ENCODE measurements around the gene CNOT2. TPM values are rescaled to one million over a fixed set of nuclear protein-coding genes. Genes with fewer than 3 reads are reported as not detected.
A peak's percentile ranks its signal among the peaks of the same experiment; 100 is the strongest.

CNOT2 gene, protein sequence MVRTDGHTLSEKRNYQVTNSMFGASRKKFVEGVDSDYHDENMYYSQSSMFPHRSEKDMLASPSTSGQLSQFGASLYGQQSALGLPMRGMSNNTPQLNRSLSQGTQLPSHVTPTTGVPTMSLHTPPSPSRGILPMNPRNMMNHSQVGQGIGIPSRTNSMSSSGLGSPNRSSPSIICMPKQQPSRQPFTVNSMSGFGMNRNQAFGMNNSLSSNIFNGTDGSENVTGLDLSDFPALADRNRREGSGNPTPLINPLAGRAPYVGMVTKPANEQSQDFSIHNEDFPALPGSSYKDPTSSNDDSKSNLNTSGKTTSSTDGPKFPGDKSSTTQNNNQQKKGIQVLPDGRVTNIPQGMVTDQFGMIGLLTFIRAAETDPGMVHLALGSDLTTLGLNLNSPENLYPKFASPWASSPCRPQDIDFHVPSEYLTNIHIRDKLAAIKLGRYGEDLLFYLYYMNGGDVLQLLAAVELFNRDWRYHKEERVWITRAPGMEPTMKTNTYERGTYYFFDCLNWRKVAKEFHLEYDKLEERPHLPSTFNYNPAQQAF
- polyA plus RNA-seq (ENCODE audit: insufficient read depth in 1 of 5, insufficient read length in 5 of 5, low replicate concordance in 1 of 5) = 100 to 1,000 TPM; 107 to 161 (median 153) TPM
- long read RNA-seq, donor 1, full-length matches to known transcripts = 35 of 73 reads
- long read RNA-seq, donor 1, partial matches to known transcripts = 38 of 73 reads
- long read RNA-seq, donor 1, other reads (novel, unspliced or antisense) = 0 of 73 reads
- long read RNA-seq, donor 2, full-length matches to known transcripts = 17 of 17 reads
- long read RNA-seq, donor 2, partial matches to known transcripts = 0 of 17 reads
- long read RNA-seq, donor 2, other reads (novel, unspliced or antisense) = 0 of 17 reads
- long read RNA-seq, donor 3, full-length matches to known transcripts = 22 of 35 reads
- long read RNA-seq, donor 3, partial matches to known transcripts = 13 of 35 reads
- long read RNA-seq, donor 3, other reads (novel, unspliced or antisense) = 0 of 35 reads
- long read RNA-seq, donor 4, full-length matches to known transcripts = 20 of 20 reads
- long read RNA-seq, donor 4, partial matches to known transcripts = 0 of 20 reads
- long read RNA-seq, donor 4, other reads (novel, unspliced or antisense) = 0 of 20 reads
- long read RNA-seq, donor 5, full-length matches to known transcripts = 29 of 61 reads
- long read RNA-seq, donor 5, partial matches to known transcripts = 26 of 61 reads
- long read RNA-seq, donor 5, other reads (novel, unspliced or antisense) = 6 of 61 reads
- long read RNA-seq, donor 6, full-length matches to known transcripts = 24 of 41 reads
- long read RNA-seq, donor 6, partial matches to known transcripts = 17 of 41 reads
- long read RNA-seq, donor 6, other reads (novel, unspliced or antisense) = 0 of 41 reads
- long read RNA-seq, donor 7, transcript CNOT2-201 (16 exons, 3,282 nt) = major isoform, 24 of 34 reads
- long read RNA-seq, donor 7, partial matches to known transcripts = 0 of 34 reads
- long read RNA-seq, donor 7, other reads (novel, unspliced or antisense) = 7 of 34 reads
- long read RNA-seq, donor 8, full-length matches to known transcripts = 17 of 17 reads
- long read RNA-seq, donor 8, partial matches to known transcripts = 0 of 17 reads
- long read RNA-seq, donor 8, other reads (novel, unspliced or antisense) = 0 of 17 reads

DNA sequence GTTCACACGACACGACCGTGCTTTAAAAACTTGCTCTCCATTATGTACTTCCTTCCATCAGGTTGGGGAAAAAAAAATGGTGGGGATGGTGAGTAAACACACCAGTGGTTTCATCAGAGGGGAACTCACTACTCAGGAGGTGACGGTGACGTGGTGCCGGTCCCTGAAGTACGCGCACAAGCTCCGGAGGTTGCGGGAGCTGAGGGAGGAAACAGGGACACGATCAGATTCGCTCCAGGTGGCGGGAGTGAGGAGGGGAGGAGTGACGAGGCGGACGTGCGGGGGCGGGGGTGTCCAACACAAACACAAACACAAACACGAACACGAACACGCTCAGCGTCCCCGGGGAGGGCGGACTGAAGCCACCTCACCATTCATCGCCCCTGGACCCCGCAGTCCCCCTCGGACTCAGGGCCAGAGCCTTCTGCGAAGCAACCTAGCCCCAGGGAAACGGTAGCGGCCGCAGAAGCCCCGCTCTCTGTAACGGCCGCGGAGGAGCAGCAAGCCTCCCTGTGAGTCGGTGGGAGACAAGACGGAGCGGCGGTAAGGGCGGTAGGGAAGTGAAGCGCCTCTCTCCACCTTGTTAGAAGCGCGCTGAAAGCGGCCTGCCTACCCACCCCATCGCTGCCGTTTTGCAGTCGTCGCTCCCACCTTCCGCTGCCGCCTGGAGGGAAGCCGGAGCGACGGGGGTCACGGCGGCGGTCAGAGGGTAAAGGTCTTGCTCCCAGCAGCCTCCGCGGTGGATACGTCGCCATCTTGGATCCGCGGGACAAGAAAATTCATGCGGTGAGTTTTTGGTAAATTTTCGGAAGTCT, at the start of gene CNOT2:
Gene CNOT2, plus strand, starts transcription at position 739 of the 815 bp plus-strand sequence. CDS start 34,794 bp downstream, outside the sequence.
- DNase-seq = peak; percentile 91 to 94

DNA sequence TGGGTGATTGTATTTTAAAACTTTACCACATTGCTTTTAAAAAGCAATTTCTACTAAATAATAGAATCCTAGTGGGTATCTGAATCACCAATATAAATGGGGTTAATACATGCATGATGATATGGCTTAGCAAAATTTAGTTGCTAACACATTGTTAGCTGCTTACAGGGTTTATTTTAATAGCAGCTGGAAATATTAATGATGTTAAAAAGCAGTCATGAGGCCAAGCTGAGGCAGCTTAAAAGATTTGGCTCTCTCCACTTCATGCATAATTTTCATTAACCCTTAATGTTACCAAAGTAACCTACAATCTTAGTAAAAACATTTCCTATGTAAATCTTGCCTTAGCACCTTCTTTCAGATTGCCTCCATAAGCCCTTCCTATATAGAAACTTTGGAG, 49.2 kb upstream of the CNOT2 start:
- peak; percentile 11 to 23 for DNase-seq

DNA sequence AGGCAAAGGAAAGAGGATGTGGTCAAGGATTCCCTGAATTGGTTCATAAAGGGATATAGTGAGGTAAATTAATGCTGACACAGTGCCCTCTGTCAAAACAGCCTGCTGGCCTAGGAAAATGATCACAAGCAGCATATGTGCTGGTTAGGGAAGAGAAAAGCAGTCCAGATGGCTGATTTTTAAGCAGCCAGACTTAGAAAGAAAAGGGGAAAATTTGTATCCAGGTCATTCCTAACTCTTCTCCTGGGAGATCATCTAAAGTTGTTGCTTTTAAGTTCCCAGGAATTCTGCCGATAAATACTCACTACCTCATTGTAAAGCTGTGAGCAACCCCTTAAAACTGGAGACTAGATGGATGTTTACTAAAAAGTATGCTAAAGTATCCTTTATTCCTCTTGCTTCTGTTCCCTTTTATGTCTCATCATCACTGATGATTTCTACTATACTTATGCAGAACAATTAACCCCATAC, 46.4 kb upstream of the CNOT2 start:
- peak; percentile 5 to 10 for DNase-seq

DNA sequence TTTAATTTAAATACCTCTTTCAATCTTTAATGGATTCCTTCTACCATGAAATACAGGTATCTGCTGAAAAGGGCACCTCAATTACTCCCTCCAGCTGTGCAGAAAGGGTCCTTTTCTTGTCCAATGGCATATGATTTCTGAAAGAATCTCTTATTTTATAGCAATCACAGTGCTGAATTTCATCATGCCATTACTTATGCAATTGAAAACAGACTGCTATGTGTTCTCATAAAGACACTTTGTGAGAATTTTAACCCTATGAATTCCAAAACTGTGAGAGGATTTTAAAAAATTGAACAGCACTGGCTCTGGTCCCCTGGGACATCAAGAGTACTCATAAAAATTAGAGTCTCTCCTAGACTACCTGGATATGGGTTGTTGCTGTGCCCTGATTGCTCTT, 45.9 kb upstream of the CNOT2 start:
- peak; percentile 29 to 45 for DNase-seq

DNA sequence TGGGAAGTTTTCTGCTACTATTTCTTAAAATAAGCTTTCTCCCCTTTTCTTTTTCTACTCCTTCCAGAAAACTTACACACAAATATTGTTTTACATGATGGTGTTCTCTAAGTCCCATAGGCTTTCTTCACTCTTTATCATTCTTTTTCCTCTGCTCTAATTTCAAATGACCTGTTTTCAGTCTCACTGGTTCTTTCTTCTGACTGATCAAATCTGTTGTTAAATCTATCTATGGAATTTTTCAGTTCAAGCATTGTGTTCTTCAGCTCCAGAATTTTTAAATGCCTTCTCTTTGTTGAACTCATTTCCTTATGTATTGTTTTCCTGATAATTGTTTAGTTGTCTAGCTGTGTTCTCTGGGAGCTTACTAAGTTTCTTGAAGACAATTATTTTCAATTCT, 29.5 kb upstream of the CNOT2 start:
- no peak for DNase-seq

DNA sequence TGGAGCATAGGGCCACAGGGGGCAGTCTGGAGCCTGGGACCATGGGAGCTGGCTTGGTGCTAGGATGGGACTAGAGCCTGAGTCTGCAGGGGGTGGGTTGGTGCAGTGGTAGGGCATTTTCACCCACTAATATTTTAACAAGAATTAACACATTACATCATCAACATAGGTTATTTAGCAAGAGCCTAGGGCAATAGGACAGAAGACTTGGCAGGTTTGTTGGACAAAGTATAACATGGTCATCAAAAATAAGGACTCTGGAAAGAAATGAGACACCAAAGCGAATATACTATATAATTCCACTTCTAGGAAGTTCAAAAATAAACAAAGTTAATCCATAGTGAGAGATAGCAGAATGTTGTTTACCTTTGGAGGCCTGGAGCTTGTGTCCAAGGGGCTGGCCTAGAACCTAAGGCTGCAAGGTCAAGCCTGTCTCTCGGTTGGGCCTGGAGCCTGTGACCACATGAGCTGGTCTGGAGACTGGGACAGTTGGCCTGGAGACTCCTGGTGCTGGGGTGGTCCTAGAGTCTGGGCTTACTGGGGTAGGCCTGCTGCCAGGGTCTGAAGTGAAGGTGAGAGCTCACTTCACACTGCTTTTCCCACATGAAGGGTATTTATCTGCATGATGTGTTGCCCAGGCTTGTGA, 28.1 kb upstream of the CNOT2 start:
- no peak for DNase-seq

DNA sequence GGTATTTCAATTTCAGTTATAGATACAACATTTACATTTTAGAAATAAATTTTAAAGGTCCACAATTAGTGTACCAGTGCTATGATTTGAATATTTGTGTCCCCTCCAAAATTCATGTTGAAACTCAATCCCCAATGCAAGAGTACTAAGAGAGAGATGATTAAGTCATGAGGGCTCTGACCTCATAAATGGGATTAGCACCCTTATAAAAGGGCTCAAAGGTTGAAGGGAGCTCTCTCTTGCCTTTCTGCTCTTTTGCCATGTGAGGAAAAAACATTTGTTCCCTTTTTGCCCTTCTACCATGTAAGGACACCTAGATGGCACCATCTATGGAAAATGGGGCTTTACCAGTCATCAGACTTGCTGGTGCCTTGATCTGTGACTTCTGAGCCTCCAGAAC, 25.8 kb upstream of the CNOT2 start:
- DNase-seq = no peak

DNA sequence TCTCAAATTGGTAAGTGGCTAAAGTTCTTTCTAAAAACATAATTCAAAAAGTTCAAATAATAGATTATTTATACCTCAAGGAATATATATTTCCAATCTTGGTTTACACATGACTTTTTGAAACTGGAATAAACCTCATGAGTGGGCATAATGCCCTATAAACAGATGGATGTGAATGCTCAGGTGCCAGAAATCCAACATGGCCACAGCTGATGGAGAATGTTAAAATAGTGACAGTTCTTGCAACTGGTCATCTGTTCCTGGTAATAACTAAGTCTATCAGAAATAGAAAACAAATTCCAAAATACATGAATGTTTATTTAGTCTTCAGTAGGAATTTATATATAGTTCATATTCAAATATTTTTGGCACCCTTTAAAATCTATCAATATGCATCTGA, 21.6 kb upstream of the CNOT2 start:
- DNase-seq = no peak

DNA sequence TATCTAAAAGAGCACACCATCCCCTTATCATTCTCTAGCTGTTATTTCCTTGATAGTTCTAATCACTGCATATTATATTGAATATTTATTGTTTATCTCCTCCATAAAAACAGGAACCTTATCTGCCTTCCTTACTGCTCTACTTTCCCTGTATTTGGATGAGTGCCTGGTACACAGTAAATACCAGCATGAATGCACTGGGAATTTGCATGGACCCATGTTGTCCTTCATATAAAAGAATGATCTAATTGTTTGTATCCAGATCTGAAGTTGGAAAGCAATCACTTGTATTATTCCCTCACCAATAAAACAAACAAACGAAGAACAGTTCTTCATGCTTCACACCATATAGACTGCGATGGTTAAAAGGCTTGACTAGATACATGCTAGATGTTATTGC, 15.3 kb upstream of the CNOT2 start:
- no peak for DNase-seq

DNA sequence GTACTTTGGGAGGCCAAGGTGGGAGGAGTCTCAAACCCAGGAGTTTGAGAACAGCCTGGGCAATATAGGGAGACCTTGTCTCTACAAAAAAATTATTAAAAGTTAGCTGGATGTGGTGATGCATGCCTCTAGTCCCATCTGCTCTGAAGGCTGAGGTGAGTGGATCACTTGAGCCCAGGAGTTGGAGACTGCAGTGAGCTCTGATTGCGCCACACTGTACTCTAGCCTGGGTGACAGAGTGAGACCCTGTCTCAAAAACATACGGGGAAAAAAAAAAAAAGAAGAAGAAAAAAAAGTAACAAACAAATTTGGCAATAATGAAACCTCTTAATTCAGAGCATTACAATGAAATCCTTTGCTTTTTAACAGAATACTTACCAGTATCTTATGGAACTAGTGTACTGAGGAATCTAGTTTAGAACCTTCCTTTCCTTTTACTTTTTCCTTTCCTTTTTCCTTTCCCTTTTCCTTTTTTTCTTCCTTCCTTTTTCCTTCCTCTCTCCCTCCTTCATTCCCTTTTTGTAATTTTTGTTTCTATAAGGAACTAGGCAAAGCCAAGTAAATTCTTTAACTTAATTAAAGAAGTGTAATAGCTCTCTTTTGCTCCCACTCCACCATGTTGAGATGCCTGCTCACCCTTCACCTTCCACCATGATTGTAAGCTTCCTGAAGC, 12.2 kb upstream of the CNOT2 start:
- no peak for DNase-seq

DNA sequence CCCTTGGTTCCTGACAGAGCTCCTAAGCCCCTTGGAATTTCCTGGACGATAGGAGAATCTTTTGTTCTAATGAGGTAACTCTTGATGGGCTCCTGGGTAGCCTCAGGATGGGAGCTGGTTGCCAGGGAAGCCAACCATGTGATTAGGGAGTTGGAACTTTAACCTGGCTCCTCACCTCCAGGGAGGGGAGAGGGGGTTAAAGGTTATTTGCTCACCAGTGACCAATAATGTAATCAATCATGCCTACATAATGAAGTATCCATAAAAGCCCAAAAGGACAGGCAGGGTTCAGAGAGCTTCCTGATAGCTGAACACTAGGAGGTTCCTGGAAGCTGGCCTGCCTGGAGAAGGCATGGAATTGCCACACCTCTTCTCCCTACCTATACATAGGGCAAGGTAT, 6.2 kb upstream of the CNOT2 start:
- no peak for DNase-seq

DNA sequence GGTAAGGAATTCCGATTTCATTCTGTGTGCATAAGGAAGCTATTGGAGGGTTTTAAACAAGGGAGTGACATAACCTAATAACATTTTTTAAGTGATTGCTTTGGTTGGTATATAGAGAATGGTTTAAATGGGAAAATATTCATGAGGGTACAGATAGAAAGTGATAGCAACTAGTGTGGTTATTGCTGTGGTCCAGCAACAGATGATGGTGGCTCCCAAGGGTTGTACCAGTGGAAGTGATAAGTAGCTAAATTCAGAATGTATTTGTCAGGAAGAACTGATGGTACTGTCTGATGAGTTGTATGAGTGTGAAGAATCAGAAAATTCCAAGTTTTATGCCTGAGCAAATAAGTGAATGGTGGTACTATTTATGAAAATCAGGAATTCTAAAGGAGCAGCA, 2.6 kb upstream of the CNOT2 start:
- DNase-seq = no peak

DNA sequence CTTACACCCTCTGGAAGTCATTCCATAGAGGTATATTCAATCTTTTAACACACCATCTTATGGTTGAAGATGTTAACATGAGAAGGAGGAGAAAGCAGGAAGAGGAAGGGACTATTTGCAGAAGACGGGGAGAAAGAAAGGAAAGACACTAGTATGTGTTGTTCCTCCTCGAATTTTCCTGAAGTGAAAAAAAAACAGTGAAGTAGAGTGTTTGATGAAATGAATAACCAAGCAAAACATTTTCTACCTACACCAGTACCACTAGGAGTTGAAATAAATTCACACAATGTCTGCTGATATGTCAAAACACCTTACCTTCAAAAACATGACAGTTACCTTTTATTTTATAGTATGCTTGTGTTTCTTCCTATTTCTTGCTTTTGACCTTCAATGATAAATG, 1.4 kb upstream of the CNOT2 start:
- DNase-seq = no peak

DNA sequence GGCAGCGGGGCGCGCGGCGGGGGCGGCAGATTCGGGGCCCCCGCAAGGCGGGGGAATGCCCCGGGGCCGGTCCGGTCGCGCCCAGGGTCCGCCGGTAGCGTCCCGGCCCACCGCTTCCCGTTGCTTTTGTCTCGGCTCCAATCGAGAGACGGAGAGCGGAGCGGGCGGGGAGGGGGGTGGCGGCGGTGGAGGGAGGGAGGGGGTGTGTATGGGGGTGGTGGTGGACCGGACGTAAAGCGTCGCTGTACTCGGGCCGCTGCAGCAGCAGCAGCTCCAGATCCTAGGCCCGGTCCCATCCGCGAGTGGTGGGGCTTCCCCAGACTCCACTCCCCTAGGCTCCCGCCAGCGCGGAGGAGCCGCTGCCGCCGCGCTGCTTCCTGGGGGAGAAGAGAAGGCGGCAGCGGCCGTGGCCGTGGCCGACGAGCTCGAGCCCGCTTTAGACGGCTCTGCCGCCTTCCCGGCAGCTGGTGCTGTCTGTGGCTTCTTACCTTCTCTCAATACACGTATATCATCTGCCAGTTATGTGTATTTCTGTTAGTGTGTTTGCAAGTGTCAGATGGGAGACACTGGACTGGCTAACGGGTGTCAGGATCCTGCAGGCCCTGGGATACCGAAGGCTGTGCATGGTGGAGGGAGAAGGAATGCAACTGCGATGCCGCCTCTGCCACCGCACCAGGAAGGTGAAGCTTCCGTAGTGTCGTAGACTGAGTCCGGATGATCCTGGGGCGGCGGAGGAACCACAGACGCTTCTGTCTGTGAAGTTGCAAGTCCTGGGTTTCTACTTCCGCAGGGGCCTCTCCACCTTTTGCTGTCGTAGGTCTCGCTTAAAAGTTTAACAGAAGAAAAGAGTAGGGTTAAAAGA, 508 bp downstream of the CNOT2 start:
- peak; percentile 25 to 76 for DNase-seq

DNA sequence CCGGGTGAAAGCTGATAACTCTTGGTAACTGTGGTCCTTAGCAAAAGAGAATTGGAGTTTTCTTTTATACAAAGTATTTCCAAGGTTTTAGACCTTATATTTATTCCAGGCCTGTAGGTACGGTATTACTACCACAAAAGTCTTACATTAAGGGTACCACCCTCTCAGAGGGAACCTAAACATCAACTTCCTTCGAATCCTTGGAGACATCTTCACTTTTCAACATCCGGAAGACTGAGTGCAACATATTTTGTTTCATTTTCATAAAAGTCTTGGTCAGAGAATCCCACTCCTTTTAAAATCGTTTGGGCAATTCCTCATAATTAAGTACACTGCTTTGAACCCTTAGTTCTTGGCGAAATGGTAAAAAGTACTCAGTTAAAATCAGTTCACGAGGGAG, 1.2 kb downstream of the CNOT2 start:
- DNase-seq = no peak

DNA sequence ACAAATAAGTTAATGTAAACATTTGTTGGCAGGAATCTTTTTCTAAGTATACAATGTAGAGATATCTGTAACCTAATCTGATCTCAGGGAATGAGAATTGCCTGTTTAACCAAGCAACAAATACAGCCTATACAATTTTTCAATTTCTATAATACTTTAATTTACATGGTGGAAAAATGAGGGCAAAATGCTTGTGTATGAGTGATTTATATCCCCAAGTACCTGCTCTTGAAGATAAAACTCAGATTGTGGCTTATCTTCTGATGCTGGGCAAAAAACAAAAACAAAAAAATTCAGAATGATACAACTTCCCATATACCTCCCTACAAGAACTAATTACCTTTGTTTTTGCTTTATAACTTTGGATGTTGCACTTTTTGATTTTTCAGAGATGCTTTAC, 2.2 kb downstream of the CNOT2 start:
- DNase-seq = no peak

DNA sequence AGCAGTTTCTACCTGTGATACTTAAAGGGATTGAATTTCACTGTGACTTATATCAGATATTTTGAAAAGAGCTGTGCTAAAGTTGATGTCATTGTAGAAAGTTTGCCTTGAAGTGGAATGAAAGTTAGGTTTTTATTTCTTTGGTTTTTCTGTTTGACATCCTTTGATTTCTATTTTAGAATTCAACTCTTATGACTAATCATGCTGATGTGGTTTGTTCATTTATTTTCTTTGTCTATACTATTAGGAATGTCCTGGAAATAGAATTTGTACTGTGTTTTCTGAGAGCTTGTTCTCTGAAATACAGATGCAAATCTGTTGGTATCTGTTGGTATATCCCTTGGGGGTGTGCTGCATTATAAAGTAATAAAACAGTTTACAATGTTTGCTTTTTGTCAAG, 3.3 kb downstream of the CNOT2 start:
- no peak for DNase-seq

DNA sequence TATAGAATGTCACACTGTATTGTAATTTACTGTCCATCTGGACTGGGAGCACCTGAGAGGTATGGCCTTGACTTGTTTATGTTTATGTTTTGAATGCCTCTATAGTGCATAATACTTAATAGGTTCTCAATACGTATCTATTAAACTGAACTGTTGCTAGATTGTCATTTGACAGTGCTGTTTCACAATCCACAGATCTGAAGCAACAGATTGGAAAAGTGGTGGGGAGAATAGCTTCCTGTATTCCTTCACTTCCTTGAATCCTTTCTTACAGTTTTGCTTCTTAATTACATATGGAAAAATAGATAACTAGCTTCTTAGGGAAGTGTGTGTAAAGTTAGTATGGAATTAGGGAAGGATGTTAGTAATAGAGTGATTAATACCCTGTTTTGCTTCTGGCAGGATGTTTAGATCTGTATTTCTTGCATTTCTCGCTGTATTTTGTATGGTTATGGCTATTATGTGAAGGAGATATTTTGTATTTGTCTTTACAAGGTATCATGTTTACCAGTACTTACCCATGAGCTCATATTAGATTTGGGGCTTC, 4.5 kb downstream of the CNOT2 start:
- DNase-seq = no peak

Measured in right lung (tissue), 10 donors.